GM19468 (cell line): ENCODE data around the gene CAPSL.
"Not testable (repeated sequence)": the region's sequence is repeated elsewhere in the genome, so short reads cannot be mapped to it uniquely, and the experiment has no call there.

Experiments
- ATAC-seq: cut with Tn5 transposase; IDR thresholded peaks from one replicate; pipeline ENCODE4 v1.9.1; 2021; ENCODE audit warnings: mild to moderate bottlenecking, moderate library complexity, moderate number of reproducible peaks; ENCODE audit not compliant: unreplicated experiment; ENCODE audit errors: extremely low read depth

CAPSL gene

GRCh38 chr5:35879096-35879495 lies 59.3 kb downstream of the CAPSL start:
- ATAC-seq = no peak

- no peak for ATAC-seq
Measured at GRCh38 chr5:35878079-35878478, 60.3 kb downstream of the CAPSL start.

DNA sequence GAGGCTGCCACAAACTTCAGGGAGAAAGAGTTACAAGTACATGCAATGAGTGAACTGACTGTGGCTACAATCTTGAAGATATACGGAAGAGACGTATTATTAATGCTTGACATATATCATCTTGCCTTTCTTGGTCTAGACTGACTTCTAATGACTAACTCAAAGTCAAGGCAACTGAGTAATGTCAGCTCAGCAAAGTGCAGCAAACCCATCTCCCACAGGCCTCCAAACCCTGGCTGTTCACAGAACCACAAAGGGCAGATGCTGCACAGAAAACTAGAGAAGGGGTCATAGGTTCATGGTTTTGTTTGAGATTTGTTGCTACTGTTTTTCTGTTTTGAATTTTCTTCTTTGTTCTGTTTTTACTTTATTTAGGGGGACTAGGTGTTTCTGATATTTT lies 60.8 kb downstream of the CAPSL start:
- ATAC-seq = no peak

GRCh38 chr5:35876922-35877321 lies 61.5 kb downstream of the CAPSL start:
- no peak for ATAC-seq

- no peak for ATAC-seq
Measured at GRCh38 chr5:35876454-35876853, 62.0 kb downstream of the CAPSL start.

GRCh38 chr5:35870605-35871004 lies 67.8 kb downstream of the CAPSL start:
- no peak for ATAC-seq

GRCh38 chr5:35869685-35870277 lies 68.6 kb downstream of the CAPSL start:
- ATAC-seq = no peak

GRCh38 chr5:35867998-35868397 lies 70.4 kb downstream of the CAPSL start:
- no peak for ATAC-seq

DNA sequence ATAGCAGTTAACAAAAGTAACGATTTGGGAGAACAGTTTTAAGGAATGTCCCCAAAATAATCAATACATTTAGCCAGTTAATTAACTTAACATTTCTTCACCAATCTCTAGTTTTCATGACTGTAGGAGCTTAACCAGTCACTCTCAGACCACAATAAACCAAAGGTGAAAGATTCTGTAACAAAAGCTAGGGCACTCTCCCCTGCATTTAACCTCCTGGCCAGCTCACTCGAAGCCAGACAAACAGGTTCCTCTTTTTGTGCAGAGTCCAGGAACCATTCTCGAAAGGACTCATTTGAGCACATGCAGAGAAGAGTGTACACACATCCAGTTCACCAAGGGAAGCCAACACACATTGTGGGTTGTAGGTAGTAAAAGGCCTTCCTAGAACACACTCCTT lies 75.3 kb downstream of the CAPSL start:
- no peak for ATAC-seq

- ATAC-seq = no peak
Measured at GRCh38 chr5:35862126-35862525, 76.3 kb downstream of the CAPSL start.

- ATAC-seq = no peak
Measured at GRCh38 chr5:35861718-35862117, 76.7 kb downstream of the CAPSL start.

GRCh38 chr5:35860686-35861085 lies 77.7 kb downstream of the CAPSL start:
- ATAC-seq = no peak

DNA sequence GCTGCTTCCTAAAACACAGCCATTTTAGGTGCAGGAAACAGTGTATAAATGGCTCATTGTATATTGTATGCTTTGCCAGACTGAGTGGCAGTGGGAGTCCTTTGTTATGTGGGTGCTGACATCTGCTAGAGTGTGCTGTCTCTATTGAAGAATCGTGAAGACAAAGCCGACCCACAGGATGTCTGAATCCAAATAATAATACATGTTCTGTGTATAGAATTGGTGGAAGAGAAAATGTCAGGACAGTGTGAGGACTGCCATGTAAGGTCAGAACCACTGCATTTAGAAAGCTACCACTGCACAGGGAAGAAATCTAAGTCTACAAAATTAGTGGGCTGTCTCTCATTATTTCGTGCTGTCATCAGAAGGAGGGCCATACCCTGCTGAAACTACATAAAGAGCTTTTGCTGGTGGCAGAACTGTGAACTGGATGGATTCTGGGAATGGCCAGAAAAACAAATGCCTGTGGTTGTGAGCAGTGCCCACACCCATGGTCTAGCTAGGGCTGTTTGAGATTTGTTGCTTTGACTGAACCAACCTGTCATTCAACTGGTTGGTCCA lies 79.2 kb downstream of the CAPSL start:
- no peak for ATAC-seq

DNA sequence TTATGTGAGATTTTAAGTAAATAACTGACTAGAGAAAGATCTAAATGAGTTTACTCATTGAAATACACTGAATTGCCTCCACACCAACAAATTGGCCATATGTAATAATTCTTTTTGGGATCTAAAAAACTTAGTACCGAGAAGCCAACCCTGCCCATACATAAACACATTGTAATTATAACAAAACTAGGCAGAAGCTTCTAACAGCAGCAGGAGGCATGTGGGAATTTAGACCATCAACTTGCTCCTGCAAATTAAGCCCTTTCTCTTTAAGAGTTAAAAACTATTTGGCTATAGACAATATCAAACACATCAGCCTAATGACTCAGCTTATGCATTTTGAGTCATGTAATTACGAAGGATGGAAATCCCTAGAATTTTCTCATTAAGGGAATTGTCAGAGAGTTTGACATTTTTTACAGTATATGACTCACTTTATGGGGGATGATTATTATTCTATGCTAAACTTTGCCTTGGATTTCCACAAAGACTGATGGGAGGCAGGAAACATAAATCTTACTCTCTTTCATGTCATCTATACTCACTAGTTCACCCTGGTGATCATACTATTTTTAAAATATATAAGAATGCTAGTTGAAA lies 80.7 kb downstream of the CAPSL start:
- ATAC-seq = no peak

- no peak for ATAC-seq
Measured at GRCh38 chr5:35856765-35857351, 81.6 kb downstream of the CAPSL start, which contains the start of gene IL7R. Gene IL7R (plus strand): TSS chr5:35856891. CDS start chr5:35856978, 87 bp downstream.

- ATAC-seq = not testable (repeated sequence)
Measured at GRCh38 chr5:35856186-35856764, 82.1 kb downstream of the CAPSL start.

DNA sequence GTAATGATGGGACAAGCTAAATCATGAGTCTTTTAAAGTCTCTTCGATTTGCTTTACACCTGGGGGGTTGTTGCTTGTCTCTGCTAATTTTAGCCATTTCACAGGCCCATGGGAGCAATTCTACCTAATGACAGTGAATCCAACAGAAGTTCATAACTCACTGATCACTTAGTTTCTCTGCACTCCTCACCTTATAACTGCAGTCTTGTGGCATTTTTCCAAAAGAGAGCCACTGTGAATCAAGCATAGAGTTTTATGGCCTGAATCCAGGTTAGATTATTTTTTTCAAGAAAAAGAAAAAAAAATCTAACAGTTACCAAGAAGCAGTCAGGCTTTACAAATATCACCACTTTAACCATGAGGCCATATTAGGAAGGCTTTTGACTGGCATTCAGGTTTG lies 83.2 kb downstream of the CAPSL start:
- ATAC-seq = no peak
